GM12801 (cell line): ENCODE data around the gene PRDM9.

ENCODE experiments used
- CTCF ChIP-seq: IDR thresholded peaks from one replicate; pipeline ENCODE4 v1.5.1; 2011; ENCODE audit warnings: control low read depth; ENCODE audit not compliant: insufficient read length; ENCODE audit errors: extremely low read depth

The PRDM9 gene

GRCh38 chr5:23506329-23507236, 826 bp upstream of the PRDM9 start:
- no peak for TF ChIP-seq CTCF

- TF ChIP-seq CTCF: no peak
These were observed 15.1 kb downstream of the PRDM9 start for GRCh38 chr5:23522553-23522952.

- no peak for TF ChIP-seq CTCF
These were observed 15.6 kb downstream of the PRDM9 start for GRCh38 chr5:23523031-23523430.

GRCh38 chr5:23523998-23524397, 16.6 kb downstream of the PRDM9 start:
- no peak for TF ChIP-seq CTCF

GRCh38 chr5:23525751-23526150, 18.3 kb downstream of the PRDM9 start:
- no peak for TF ChIP-seq CTCF

- no peak for TF ChIP-seq CTCF
These were observed 21.3 kb downstream of the PRDM9 start for GRCh38 chr5:23528677-23529076.

- TF ChIP-seq CTCF: no peak
These were observed 23.2 kb downstream of the PRDM9 start for GRCh38 chr5:23530571-23530970.
